ENCODE results near the gene ALDH3A1. TPM values are rescaled to one million over a fixed set of nuclear protein-coding genes. Genes with fewer than 3 reads are reported as not detected.

ALDH3A1 gene
- total and polyA plus RNA-seq, 2 of the 4 experiments (the other 2 are of a cell fraction), result not detected

GRCh38 chr17:19731626-19732025 is 16.5 kb downstream of the ALDH3A1 start:
- Histone ChIP-seq H4K8ac (ENCODE audit: low read depth in 2 of 2, low read length in 2 of 2) (no peak overlapping the region), H4K91ac (ENCODE audit: insufficient read depth, low read depth, low read length) (no peak overlapping the region), H3K79me1 (ENCODE audit: low read depth in 1 of 2, low read length in 2 of 2) (no peaks in the 10 kb centered on the region), H2AFZ (replicated peaks; ENCODE audit: low read length, poor library complexity) (no peak overlapping the region), H4K5ac (ENCODE audit: low read depth, low read length) (no peak overlapping the region), H2AK9ac (replicated peaks; ENCODE audit: low read depth, low read length, poor library complexity) (no peak overlapping the region), H3K4me1 (ENCODE audit: control insufficient read depth, insufficient read depth, low read length) (peaks cover 11% of the 10 kb centered on the region; the same call in 1 of the 2 replicates), H2AK5ac (ENCODE audit: low read depth, low read length) (no peak overlapping the region), H3K9me3 (ENCODE audit: control insufficient read depth, insufficient read depth, low read length) (peaks cover 2% of the 10 kb centered on the region; the same call in 1 of the 2 replicates), H3K56ac (ENCODE audit: extremely low read depth, insufficient read depth, low read length) (no peak overlapping the region), H2BK5ac (ENCODE audit: low read depth, low read length, poor library complexity, severe bottlenecking) (no peak overlapping the region), H2BK120ac (ENCODE audit: low read depth, low read length) (no peak overlapping the region), H3K23ac (ENCODE audit: low read depth, low read length) (no peak overlapping the region), H3K4me3 (ENCODE audit: insufficient read depth, low read depth, low read length) (no peak overlapping the region), H3K4me2 (ENCODE audit: low read depth, low read length) (no peak overlapping the region), H3K18ac (ENCODE audit: low read depth, low read length) (no peak overlapping the region), H3K27me3 (ENCODE audit: control insufficient read depth, insufficient read depth, low read length) (peaks cover 20% of the 10 kb centered on the region), H3K14ac (replicated peaks; ENCODE audit: low read depth, low read length) (no peak overlapping the region), H3K27ac (ENCODE audit: insufficient read depth, low read length) (no peak overlapping the region), H3K9ac (ENCODE audit: low read depth, low read length) (no peak overlapping the region), H3K4ac (ENCODE audit: low read depth, low read length) (no peak overlapping the region), H3K9me1 (ENCODE audit: insufficient read depth, low read length) (0 out of 2 replicates have a peak, but pooled peaks cover 4% of the 10 kb centered on the region), H4K20me1 (ENCODE audit: insufficient read depth, low read length) (no peaks in the 10 kb centered on the region), H2BK20ac (ENCODE audit: low read depth, low read length) (no peak overlapping the region), H3K36me3 (ENCODE audit: control insufficient read depth, insufficient read depth, low read length) (no peaks in the 10 kb centered on the region), H2BK15ac (ENCODE audit: low read depth, low read length) (no peak overlapping the region)
- ATAC-seq (ENCODE audit: low read depth) (no peak), DNase-seq (no peak)
- WGBS, 2 experiments (ENCODE audit: extremely low coverage in 2 of 2, insufficient read length in 1 of 2), result 85% methylated on average over 8 of the region's 11 CpGs; no CpG with 5 or more reads in 1 of the 2 experiments
- POLR2A ChIA-PET (ENCODE audit: unreplicated experiment), result interaction anchor here (0.6 kb wide), 1 partner anchor 227 kb away, joined by 4 read pairs; no protein-coding TSS in a partner anchor
- in situ Hi-C loops (cut with MboI; ENCODE audit: low sequenced_read_pairs) (no loop called here), dilution Hi-C loops (cut with HindIII; ENCODE audit: low sequenced_read_pairs, unreplicated experiment) (no loop called here), intact Hi-C loops (cut with micrococcal nuclease) (no loop called here)
- TF ChIP-seq RCOR1 (IDR thresholded peaks at IDR 0.05; ENCODE audit: insufficient replicate concordance, low read length), result no peak
- TF ChIP-seq MXI1 (IDR thresholded peaks at IDR 0.05; ENCODE audit: borderline replicate concordance, low read depth, low read length), result no peak
- no peak for TF ChIP-seq BHLHE40 (IDR thresholded peaks at IDR 0.05; ENCODE audit: low read depth, low read length)
- TF ChIP-seq SMC3 (IDR thresholded peaks at IDR 0.05; ENCODE audit: low read depth, low read length), result no peak
- no peak for TF ChIP-seq ELK1 (IDR thresholded peaks at IDR 0.05; ENCODE audit: borderline replicate concordance, low read depth, low read length)
- TF ChIP-seq NFE2L2 (IDR thresholded peaks at IDR 0.05; ENCODE audit: low read depth, low read length), result no peak
- TF ChIP-seq CTCF (conservative IDR thresholded peaks at IDR 0.05; ENCODE audit: low read depth, low read length), result no peak
- no peak for TF ChIP-seq POLR2A (IDR thresholded peaks at IDR 0.05; ENCODE audit: low read depth, low read length)
- TF ChIP-seq RAD21 (IDR thresholded peaks at IDR 0.05; ENCODE audit: low read length), result no peak
- TF ChIP-seq MAZ (IDR thresholded peaks at IDR 0.05; ENCODE audit: borderline replicate concordance, low read depth, low read length), result no peak
- TF ChIP-seq CHD1 (IDR thresholded peaks at IDR 0.05; ENCODE audit: low read depth, low read length), result no peak
- TF ChIP-seq USF2 (IDR thresholded peaks at IDR 0.05; ENCODE audit: low read depth, low read length), result no peak
- no peak for TF ChIP-seq CEBPB (IDR thresholded peaks at IDR 0.05; ENCODE audit: low read depth, low read length)
- TF ChIP-seq MAFK (IDR thresholded peaks at IDR 0.05; ENCODE audit: low read depth, low read length), result no peak
- TF ChIP-seq RFX5 (IDR thresholded peaks at IDR 0.05; ENCODE audit: low read depth, low read length), result no peak
- TF ChIP-seq FOS (IDR thresholded peaks at IDR 0.05; ENCODE audit: low read depth, low read length), result no peak
- CTCF ChIA-PET, result no interaction called here
- no TSS peak for BruUV-seq (replicated peaks)
